GM21390 (cell line): ENCODE data around the gene ARMH1.

ENCODE experiments used
- ATAC-seq: cut with Tn5 transposase; IDR thresholded peaks from one replicate; pipeline ENCODE4 v1.9.1; 2021; ENCODE audit not compliant: unreplicated experiment

ARMH1 gene

GRCh38 chr1:44674113-44675000 is at the start of gene ARMH1, which contains the start of gene TMEM53:
Gene ARMH1 (plus strand): TSS chr1:44674714. CDS start chr1:44689698, 14,984 bp downstream.
Gene TMEM53 (minus strand): TSS chr1:44674481. CDS start chr1:44674391, 90 bp downstream.
- peak; percentile 82 for ATAC-seq

- no peak for ATAC-seq
Observed at GRCh38 chr1:44625348-44625747, 49.2 kb upstream of the ARMH1 start.

GRCh38 chr1:44628962-44629756 is 45.4 kb upstream of the ARMH1 start:
- ATAC-seq = no peak

GRCh38 chr1:44630116-44630515 is 44.4 kb upstream of the ARMH1 start:
- ATAC-seq = no peak

- ATAC-seq = peak; percentile 21
Observed at GRCh38 chr1:44631333-44631646, 43.2 kb upstream of the ARMH1 start.

GRCh38 chr1:44631647-44632539 is 42.6 kb upstream of the ARMH1 start:
- ATAC-seq = peak; percentile 66

- ATAC-seq = no peak
Observed at GRCh38 chr1:44632598-44632997, 41.9 kb upstream of the ARMH1 start.

GRCh38 chr1:44634606-44635189 is 39.8 kb upstream of the ARMH1 start:
- ATAC-seq = no peak

- no peak for ATAC-seq
Observed at GRCh38 chr1:44635439-44635838, 39.1 kb upstream of the ARMH1 start.

- ATAC-seq = no peak
Observed at GRCh38 chr1:44636083-44636687, 38.3 kb upstream of the ARMH1 start.

GRCh38 chr1:44636688-44637598 is 37.6 kb upstream of the ARMH1 start:
- ATAC-seq = no peak

GRCh38 chr1:44637702-44638411 is 36.7 kb upstream of the ARMH1 start:
- no peak for ATAC-seq

GRCh38 chr1:44640200-44640853 is 34.2 kb upstream of the ARMH1 start:
- ATAC-seq = no peak

GRCh38 chr1:44641126-44642102 is 33.1 kb upstream of the ARMH1 start:
- ATAC-seq = no peak

- no peak for ATAC-seq
Observed at GRCh38 chr1:44642255-44642654, 32.3 kb upstream of the ARMH1 start.

GRCh38 chr1:44642925-44643324 is 31.6 kb upstream of the ARMH1 start:
- no peak for ATAC-seq
